ENCODE measurements around the gene CCL16.
"Not testable (repeated sequence)": the region's sequence is repeated elsewhere in the genome, so short reads cannot be mapped to it uniquely, and the experiment has no call there.

The CCL16 gene

GRCh38 chr17:35984140-35984539, 2.8 kb upstream of the CCL16 start:
- no peak for DNase-seq

DNA sequence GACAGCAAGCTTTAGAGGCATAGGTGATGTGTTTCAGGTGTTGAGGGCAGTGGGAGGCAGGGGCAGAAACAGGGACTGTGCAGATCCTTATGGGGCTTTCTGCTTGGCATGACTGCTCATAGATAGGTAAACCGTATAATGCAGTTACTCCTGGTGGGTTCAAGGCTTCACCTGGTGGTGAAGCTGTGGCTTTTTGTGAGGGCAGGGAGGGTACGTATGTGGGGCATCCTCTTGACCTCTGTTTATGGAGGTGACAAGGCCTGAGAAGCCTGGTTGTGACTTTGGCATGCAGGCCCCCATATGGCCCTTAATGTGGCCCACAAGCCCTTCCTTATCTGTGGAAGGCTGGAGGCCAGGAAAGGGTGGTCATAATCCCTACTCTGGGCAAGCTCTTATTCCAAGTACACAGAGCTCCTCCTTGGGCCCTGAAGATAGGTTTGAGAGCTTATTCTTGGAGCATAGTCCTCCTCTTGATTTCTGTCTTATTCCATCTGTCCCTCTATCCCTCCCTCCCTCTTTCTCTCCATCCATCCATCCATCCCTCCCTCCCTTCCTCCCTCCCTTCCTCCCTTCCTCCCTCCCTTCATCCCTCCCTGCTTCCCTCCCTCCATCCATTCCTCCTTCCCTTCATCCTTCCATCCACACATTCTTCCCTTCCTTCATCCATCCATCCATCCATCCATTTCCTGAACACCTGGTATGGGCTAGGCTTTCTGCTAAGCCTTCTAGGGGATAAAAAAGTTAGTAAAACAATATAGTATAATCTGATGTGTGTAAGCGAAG, 1.3 kb upstream of the CCL16 start:
- no peak for DNase-seq

DNA sequence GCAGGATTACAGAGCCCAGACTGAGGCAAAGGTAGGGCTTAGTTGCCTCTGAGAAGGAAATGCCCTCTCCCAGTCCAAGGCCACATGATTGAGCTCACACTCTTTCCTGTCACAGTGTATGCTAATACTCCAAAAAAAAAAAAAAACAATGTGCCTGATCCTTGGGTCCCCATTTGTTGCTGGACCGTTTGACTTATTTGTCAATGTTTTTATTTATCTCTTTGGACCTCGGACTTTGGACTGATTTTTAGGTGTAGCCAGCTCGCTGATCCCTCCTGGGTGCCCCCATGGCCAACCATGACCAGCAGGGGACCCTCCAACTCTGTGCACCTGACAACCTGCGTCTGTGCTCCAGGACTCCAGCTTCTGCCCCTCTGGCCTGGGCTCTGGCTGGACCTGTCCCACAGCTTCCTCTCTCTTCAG, 622 bp upstream of the CCL16 start:
- DNase-seq, result no peak

- DNase-seq, result no peak
Measured at GRCh38 chr17:35978346-35978745, 3.0 kb downstream of the CCL16 start.

- DNase-seq, result no peak
Measured at GRCh38 chr17:35977509-35977908, 3.8 kb downstream of the CCL16 start.

DNA sequence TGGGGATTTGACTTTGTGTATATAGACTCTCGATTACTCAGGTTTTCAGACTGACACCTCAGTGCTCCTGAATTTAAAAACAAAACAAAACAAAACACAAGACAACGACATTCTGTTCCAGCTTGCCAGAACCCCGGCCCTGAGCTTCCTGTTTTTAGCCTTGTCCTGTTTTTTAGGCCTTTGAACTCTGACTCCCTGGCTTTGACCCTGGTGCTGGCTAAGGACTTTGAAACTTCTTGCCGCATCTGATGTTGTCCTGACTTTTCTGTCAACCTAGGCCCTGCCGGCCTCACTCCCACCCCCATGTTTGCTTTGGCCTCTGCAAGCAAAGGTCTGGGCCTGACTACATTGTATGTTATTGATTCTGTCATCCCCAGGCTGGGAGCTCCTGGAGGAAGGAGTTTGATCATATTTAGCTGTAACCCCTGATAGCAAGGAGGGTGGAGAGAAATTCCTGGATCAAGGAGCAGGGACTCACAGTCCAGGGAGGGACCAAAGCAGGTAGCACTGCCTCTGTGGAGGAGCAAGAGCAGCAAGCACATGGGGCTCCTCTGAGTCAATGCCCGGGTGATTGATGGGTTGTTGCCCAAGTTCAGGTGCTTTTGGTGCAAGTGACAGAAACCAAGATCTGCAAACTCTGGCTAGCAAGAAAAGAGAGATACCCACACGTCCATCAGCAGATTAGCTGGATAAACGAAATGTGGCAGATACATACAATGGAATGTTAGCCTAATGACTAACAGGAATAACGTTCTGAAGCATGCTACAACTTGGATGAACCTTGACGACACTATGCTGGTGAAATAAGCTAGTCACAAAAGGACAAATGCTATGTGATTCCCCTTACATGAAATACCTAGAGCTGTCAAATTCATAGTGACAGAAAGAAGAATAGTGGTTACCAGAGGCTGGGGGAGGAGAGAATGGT, 7.7 kb downstream of the CCL16 start:
- DNase-seq, result no peak

GRCh38 chr17:35972945-35973332, 8.4 kb downstream of the CCL16 start:
- DNase-seq, result no peak

- DNase-seq, result no peak
Measured at GRCh38 chr17:35972535-35972934, 8.8 kb downstream of the CCL16 start.

- no peak for DNase-seq
Measured at GRCh38 chr17:35972066-35972465, 9.2 kb downstream of the CCL16 start.

DNA sequence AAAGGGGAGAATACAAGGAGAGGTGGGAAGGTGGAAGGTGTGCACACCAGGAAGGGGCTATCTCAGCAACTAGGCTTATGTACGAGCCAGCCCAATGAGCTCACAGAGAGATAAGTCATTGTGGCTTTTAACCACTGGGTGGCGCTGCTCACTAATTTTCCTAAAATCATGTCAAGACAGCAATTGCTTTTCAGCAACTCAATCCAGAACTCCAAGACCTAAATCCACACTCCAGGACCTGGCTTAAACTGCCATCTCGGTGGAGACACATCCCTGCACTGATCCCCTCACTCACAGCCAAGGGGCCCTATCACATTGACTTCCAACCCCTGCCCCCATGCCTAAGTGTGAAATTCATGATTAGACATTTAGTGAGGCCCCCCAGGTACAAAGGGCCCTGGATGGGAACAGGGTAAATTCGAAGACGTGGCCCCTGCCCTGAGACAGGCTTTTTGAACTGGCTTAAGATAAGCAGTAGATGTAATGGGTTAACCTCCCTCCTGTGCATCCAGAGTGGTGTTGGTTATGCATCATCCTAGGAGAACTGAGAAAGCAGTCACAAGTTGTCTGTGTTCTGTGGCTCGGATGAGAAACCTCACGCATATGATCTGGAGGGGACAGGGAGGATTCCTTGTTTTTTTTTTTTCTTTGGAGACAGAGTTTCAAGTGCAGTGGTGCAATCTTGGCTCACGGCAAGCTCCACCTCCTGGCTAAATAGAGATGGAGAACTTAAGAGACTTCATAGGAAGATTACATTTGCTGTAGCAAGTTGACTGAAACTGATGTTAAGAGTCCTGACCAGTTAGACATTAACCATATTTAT, 11.5 kb downstream of the CCL16 start:
- DNase-seq, result peak; percentile 28

GRCh38 chr17:35968520-35969054, 12.7 kb downstream of the CCL16 start:
- DNase-seq, result no peak

DNA sequence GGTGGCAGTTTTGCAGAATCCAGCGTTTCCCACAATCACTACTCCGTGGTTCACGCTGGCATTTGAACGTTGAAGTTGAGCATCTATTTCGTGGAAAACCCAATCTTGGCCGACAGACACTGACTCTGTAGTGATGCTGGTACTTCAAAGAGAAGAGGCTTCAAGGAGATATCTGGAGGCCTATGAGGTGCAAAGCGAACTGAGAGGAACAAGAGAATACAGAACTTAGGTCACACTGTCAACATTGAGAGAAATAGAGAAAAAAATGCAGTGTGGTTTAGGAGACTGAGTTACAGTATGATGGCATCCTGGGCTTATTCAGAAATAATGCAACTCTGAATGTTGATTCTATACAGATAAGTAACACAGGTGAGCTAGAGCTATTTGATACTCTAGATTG, 16.0 kb downstream of the CCL16 start:
- DNase-seq, result no peak

DNA sequence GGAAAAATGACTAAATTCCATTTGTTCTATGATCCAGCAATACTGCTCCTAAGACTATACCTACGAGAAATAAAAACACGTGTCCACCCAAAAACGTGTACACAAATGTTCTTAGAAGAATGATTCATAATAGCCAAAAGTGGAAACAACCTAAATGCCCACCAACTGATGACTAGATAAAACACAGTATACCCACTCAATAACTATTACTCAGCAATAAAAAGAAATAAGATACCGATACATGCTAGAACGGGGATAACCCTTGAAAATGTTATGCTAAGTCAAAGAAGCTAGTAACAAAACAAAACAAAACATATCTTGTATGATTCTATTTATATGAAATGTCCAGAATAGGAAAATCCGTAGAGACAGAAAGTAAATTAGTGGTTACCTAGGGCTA, 17.6 kb downstream of the CCL16 start:
- DNase-seq, result no peak

GRCh38 chr17:35953720-35954119, 27.6 kb downstream of the CCL16 start:
- DNase-seq, result no peak

- DNase-seq, result no peak
Measured at GRCh38 chr17:35949401-35949800, 31.9 kb downstream of the CCL16 start.

DNA sequence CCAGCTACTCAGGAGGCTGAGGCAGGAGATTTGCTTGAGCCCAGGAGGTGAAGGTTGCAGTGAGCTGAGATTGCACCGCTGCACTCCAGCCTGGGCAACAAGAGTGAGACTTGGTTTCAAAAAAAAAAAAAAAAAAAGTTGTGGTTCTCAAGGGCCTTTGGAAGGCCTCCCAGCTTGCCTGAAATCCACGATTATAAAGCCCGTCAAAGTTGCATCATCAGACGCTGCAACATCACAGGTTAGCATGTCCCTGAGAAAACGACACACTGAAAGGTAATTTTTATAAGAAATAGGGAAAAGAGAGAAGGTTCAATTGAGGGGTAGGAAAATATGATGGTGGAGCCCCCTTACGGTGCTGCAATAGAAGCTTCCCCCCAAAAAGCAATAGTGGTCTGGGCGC, 33.2 kb downstream of the CCL16 start:
- no peak for DNase-seq

DNA sequence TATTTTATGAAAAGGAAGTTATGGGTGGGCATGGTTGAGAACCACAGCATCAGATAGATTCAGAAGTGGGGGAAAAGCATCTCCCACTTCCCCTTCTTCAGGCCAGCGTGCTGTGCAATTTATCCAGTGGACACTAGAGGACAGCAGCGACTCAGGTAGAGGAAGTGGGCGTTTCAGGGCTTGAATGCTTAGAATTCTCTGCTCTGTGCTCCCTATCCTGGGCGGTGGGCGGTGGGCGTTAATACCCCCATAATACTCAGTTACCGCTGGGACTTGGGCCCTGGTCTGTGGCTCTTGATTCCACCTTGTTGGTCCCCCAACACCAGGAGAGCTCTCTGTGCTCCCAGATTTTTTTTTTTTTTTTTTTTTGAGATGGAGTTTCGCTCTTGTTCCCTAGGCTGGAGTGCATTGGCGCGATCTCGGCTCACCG, 34.1 kb downstream of the CCL16 start:
- DNase-seq, result no peak

GRCh38 chr17:35944151-35944550, 37.1 kb downstream of the CCL16 start:
- DNase-seq, result no peak

GRCh38 chr17:35943537-35943936, 37.8 kb downstream of the CCL16 start, which contains the start of gene LYZL6:
Gene LYZL6, minus strand, starts transcription at chr17:35943713. Its CDS starts 4,357 bp downstream, at chr17:35939356.
- no peak for DNase-seq

DNA sequence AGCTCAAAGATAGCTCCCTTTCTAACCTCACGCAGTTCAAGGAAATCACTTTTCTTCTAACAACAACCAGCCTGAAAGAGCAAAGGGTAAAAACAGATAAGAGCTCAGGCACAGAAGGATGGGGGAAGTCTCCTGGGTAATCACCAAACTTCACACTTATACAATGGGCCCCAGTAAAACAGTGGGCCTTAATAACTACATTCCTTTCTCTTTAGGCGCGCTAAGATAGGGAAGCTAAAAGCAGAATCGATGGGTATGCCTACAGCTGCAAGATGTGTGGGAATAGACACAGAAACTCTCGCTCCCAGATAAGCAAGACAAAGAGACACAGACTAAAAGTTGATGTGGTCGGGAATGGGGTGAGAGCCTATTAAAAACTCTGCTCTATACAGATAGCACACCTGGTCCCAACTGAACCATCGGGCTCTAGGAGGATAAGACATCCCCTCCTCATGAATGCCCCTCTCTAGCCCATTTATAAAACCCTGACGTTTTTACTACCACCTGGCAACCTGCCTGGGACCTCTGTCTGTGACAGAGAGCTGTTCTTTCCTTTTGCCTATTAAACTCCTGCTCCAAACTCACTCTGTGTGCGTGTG, 38.6 kb downstream of the CCL16 start:
- no peak for DNase-seq

DNA sequence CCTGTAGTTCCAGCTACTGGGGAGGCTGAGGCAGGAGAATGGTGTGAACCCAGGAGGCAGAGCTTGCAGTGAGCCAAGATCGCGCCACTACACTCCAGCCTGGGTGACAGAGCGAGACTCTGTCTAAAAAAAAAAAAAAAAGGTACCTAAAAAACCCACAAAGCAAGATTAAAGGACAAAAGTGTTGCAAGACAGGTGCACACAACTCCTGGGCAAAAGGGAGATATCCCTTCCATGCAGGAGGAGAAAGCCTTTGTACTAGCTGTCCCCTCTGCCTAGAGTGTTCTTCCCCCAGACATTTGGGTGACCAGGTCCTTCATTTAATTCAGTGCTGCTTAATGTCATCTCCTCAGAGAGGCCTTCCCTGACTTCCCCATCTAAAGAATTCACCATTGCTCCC, 42.8 kb downstream of the CCL16 start:
- DNase-seq, result not testable (repeated sequence)

- DNase-seq, result no peak
Measured at GRCh38 chr17:35936063-35936462, 45.2 kb downstream of the CCL16 start.

Measured in GOT3 (cell line).